ENCODE data around the gene FBXO47.
"Not testable (repeated sequence)": the region's sequence is repeated elsewhere in the genome, so short reads cannot be mapped to it uniquely, and the experiment has no call there.

Gene FBXO47

DNA sequence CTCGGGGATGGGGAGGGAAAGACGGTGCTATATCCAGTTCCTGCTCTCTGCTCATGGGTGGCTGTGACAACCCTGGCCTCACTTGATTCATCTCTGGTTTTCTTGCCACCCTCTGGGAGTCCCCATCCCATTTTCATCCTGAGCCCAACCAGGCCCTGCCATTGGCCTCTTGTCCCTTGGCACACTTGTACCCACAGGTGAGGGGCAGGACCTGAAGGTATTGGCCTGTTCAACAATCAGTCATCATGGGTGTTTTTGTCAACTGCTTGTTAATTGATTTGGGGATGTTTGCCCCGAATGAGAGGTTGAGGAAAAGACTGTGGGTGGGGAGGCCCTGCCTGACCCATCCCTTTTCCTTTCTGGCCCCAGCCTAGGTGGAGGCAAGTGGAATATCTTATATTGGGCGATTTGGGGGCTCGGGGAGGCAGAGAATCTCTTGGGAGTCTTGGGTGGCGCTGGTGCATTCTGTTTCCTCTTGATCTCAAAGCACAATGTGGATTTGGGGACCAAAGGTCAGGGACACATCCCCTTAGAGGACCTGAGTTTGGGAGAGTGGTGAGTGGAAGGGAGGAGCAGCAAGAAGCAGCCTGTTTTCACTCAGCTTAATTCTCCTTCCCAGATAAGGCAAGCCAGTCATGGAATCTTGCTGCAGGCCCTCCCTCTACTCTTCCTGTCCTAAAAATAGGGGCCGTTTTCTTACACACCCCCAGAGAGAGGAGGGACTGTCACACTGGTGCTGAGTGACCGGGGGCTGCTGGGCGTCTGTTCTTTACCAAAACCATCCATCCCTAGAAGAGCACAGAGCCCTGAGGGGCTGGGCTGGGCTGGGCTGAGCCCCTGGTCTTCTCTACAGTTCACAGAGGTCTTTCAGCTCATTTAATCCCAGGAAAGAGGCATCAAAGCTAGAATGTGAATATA, 46.6 kb downstream of the FBXO47 start:
- no peak for DNase-seq

DNA sequence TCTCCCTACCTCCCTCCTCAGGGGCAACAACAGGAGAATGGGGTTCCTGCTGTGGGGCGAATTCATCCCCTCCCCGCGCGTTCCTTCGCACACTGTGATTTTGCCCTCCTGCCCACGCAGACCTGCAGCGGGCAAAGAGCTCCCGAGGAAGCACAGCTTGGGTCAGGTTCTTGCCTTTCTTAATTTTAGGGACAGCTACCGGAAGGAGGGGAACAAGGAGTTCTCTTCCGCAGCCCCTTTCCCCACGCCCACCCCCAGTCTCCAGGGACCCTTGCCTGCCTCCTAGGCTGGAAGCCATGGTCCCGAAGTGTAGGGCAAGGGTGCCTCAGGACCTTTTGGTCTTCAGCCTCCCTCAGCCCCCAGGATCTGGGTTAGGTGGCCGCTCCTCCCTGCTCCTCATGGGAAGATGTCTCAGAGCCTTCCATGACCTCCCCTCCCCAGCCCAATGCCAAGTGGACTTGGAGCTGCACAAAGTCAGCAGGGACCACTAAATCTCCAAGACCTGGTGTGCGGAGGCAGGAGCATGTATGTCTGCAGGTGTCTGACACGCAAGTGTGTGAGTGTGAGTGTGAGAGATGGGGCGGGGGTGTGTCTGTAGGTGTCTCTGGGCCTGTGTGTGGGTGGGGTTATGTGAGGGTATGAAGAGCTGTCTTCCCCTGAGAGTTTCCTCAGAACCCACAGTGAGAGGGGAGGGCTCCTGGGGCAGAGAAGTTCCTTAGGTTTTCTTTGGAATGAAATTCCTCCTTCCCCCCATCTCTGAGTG, 47.7 kb downstream of the FBXO47 start:
- no peak for DNase-seq

DNA sequence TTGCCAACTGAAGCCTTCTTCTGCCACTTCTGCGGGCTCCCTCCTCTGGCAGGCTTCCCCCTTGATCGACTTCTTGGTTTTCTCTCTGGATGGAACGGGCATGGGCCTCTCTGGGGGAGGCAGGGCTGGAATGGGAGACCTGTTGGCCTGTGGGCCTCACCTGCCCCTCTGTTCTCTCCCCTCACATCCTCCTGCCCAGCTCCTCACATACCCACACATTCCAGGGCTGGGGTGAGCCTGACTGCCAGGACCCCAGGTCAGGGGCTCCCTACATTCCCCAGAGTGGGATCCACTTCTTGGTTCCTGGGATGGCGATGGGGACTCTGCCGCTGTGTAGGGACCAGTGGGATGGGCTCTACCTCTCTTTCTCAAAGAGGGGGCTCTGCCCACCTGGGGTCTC, 48.3 kb downstream of the FBXO47 start:
- no peak for DNase-seq

DNA sequence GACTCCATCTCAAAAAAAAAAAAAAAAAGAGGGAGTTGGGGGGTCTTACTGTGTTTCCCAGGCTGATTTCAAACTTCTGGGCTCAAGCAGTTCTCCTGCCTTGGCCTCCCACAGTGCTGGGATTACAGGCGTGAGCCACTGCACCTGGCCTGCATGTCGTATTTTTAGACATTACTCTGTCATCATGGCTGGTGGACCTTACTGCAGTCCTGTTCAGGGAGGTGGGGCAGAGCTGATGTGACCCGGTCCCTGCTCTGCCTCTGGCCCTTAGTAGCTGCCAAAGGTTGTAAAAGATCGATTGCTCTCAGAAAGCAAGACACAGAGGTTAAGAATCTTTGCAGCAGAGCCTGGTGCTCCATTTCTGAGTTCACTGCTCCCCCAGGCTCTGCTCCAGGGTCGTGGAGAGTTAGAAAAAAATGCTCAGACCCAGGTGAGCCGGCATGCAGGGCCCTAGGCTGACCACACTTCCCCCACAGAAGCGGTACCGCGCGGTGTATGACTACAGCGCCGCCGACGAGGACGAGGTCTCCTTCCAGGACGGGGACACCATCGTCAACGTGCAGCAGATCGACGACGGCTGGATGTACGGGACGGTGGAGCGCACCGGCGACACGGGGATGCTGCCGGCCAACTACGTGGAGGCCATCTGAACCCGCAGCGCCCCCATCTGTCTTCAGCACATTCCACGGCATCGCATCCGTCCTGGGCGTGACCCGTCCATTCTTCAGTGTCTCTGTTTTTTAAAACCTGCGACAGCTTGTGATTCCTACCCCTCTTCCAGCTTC, 48.9 kb downstream of the FBXO47 start:
- DNase-seq: no peak

DNA sequence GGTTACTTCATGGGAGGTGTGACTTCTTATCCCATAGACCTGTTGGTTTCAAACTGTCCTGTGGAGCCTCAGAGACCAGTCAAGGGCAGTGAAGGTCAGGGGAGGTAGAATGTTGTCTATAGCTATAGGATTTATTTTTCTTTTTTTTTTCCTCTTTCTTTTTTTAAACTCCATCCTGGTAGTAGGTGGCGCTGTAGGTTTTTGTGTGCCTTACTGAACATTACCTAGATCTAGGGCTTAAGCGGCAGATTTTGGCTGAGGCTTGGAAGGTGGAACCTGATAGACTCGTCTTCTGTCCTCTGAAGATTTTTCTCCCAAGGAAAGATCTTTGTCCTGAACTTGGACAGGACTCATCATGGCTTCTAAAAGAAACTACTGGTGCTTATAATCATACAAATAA, 49.9 kb downstream of the FBXO47 start:
- DNase-seq: peak in 1 of 2 experiments; percentile 43

- DNase-seq: no peak
Observed at GRCh38 chr17:38916771-38917170, 50.4 kb downstream of the FBXO47 start.

DNA sequence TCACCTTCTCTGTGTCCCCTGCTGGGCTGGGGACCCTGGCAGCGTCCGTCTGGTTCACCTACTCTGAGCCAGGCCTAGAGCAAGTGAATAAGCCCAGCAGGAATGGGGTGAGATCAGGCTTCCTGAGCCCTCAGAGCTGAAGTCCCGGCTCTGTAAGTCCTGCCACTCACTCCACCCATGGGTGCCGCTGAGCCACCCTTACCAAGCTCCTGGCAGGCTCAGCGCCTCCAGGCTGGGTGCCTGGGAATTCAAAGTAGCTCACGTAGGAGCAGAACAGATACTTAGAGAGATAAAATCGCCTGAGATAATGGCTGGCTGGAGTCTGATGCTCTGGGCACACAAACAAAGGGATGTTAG, 51.6 kb downstream of the FBXO47 start:
- DNase-seq: no peak

- no peak for DNase-seq
Observed at GRCh38 chr17:38914741-38915638, 52.2 kb downstream of the FBXO47 start.

- DNase-seq: peak; percentile 78 to 81
Observed at GRCh38 chr17:38912221-38912813, 54.9 kb downstream of the FBXO47 start.

GRCh38 chr17:38911731-38912081, 55.5 kb downstream of the FBXO47 start:
- DNase-seq: not testable (repeated sequence)

- DNase-seq: no peak
Observed at GRCh38 chr17:38911081-38911730, 56.0 kb downstream of the FBXO47 start.

- no peak for DNase-seq
Observed at GRCh38 chr17:38910325-38910724, 56.9 kb downstream of the FBXO47 start.

GRCh38 chr17:38908676-38909181, 58.5 kb downstream of the FBXO47 start:
- DNase-seq: no peak

GRCh38 chr17:38907930-38908675, 59.1 kb downstream of the FBXO47 start:
- no peak for DNase-seq

- DNase-seq: no peak
Observed at GRCh38 chr17:38906460-38907228, 60.6 kb downstream of the FBXO47 start.

DNA sequence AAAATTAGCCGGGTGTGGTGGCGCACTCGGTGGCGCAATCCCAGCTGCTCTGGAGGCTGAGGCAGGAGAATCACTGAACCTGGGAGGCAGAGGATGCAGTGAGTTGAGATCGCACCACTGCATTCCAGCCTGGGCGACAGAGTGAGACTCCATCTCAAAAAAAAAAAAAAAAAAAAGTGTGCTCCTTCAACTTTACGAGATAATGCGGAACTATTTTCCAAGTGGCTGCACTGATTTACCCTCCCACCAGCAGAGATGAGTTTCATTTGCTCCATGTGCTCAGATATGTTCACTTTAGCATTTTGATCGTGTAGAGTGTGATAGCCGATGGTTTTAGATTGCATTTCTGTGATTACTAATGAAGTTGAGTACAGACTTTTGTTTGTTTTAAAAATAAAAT, 61.8 kb downstream of the FBXO47 start:
- DNase-seq: no peak

DNA sequence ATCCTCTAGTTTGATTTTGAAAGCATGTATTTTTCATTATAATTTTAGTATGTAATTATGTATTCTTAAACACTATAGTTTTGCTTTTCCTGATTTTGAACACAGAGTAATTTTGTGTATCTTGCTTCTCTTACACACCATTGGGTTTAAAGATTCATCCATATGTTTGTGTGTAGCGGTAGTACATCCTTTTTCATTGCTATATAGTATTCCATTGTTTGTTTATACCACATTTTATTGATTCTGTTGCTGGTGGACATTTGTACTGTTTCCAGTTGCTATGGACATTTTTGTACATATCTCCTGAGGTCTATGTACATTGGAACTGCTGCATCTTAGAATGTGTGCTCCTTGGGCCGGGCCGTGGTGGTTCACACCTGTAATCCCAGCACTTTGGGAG, 62.3 kb downstream of the FBXO47 start:
- DNase-seq: no peak

DNA sequence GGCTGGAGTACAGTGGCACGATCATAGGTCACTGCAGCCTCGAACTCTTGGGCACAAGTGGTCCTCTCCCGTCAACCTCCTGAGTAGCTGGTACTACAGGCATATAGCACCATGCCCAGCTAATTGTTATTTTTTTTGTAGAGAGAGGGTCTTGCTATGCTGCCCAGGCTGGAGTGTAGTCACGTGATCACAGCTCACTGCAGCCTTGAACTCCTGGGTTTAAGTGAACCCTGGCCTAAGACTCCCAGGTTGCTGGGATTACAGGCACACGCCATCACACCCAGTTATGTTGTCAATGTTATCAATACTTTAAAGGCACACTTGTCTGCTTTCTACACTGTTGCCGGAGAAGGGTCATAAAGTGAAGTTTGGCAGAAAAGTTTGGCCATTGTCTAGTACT, 63.8 kb downstream of the FBXO47 start:
- no peak for DNase-seq

- DNase-seq: no peak
Observed at GRCh38 chr17:38900978-38901656, 66.1 kb downstream of the FBXO47 start.
